ENCODE results near the gene RBKS.

RBKS gene

GRCh38 chr2:27832396-27832795, 57.8 kb downstream of the RBKS start:
- no peak for DNase-seq (ENCODE audit: low read depth in 2 of 2, low spot score in 1 of 2)

- no peak for DNase-seq (ENCODE audit: low read depth in 2 of 2, low spot score in 1 of 2)
Measured at GRCh38 chr2:27831279-27832050, 58.7 kb downstream of the RBKS start.

- no peak for DNase-seq (ENCODE audit: low read depth in 2 of 2, low spot score in 1 of 2)
Measured at GRCh38 chr2:27830656-27831055, 59.5 kb downstream of the RBKS start.

- no peak for DNase-seq (ENCODE audit: low read depth in 2 of 2, low spot score in 1 of 2)
Measured at GRCh38 chr2:27829791-27830190, 60.4 kb downstream of the RBKS start.

GRCh38 chr2:27828305-27828704, 61.9 kb downstream of the RBKS start:
- no peak for DNase-seq (ENCODE audit: low read depth in 2 of 2, low spot score in 1 of 2)

GRCh38 chr2:27824401-27824800, 65.8 kb downstream of the RBKS start:
- no peak for DNase-seq (ENCODE audit: low read depth in 2 of 2, low spot score in 1 of 2)

GRCh38 chr2:27823569-27823968, 66.6 kb downstream of the RBKS start:
- DNase-seq (ENCODE audit: low read depth in 2 of 2, low spot score in 1 of 2) = no peak

- no peak for DNase-seq (ENCODE audit: low read depth in 2 of 2, low spot score in 1 of 2)
Measured at GRCh38 chr2:27823135-27823534, 67.1 kb downstream of the RBKS start.

GRCh38 chr2:27822049-27822448, 68.1 kb downstream of the RBKS start:
- DNase-seq (ENCODE audit: low read depth in 2 of 2, low spot score in 1 of 2) = no peak

GRCh38 chr2:27815860-27816438, 74.2 kb downstream of the RBKS start:
- DNase-seq (ENCODE audit: low read depth in 2 of 2, low spot score in 1 of 2) = no peak

- no peak for DNase-seq (ENCODE audit: low read depth in 2 of 2, low spot score in 1 of 2)
Measured at GRCh38 chr2:27814758-27815157, 75.4 kb downstream of the RBKS start.

- no peak for DNase-seq (ENCODE audit: low read depth in 2 of 2, low spot score in 1 of 2)
Measured at GRCh38 chr2:27811768-27812167, 78.4 kb downstream of the RBKS start.

- no peak for DNase-seq (ENCODE audit: low read depth in 2 of 2, low spot score in 1 of 2)
Measured at GRCh38 chr2:27810455-27810854, 79.7 kb downstream of the RBKS start.

- no peak for DNase-seq (ENCODE audit: low read depth in 2 of 2, low spot score in 1 of 2)
Measured at GRCh38 chr2:27809761-27810241, 80.4 kb downstream of the RBKS start.

GRCh38 chr2:27808984-27809383, 81.2 kb downstream of the RBKS start:
- no peak for DNase-seq (ENCODE audit: low read depth in 2 of 2, low spot score in 1 of 2)

GRCh38 chr2:27808418-27808817, 81.8 kb downstream of the RBKS start:
- no peak for DNase-seq (ENCODE audit: low read depth in 2 of 2, low spot score in 1 of 2)

GRCh38 chr2:27807476-27807875, 82.7 kb downstream of the RBKS start:
- DNase-seq (ENCODE audit: low read depth in 2 of 2, low spot score in 1 of 2) = no peak

GRCh38 chr2:27806311-27807059, 83.7 kb downstream of the RBKS start:
- DNase-seq (ENCODE audit: low read depth in 2 of 2, low spot score in 1 of 2) = no peak

- DNase-seq (ENCODE audit: low read depth in 2 of 2, low spot score in 1 of 2) = no peak
Measured at GRCh38 chr2:27805180-27805579, 85.0 kb downstream of the RBKS start.

- DNase-seq (ENCODE audit: low read depth in 2 of 2, low spot score in 1 of 2) = no peak
Measured at GRCh38 chr2:27804146-27804545, 86.0 kb downstream of the RBKS start.

GRCh38 chr2:27803046-27803445, 87.1 kb downstream of the RBKS start:
- no peak for DNase-seq (ENCODE audit: low read depth in 2 of 2, low spot score in 1 of 2)

- DNase-seq (ENCODE audit: low read depth in 2 of 2, low spot score in 1 of 2) = no peak
Measured at GRCh38 chr2:27802547-27802946, 87.6 kb downstream of the RBKS start.

Data from stimulated activated CD8-positive, alpha-beta memory T cell treated with anti-CD3 and anti-CD28 coated beads, Interleukin-4, amount 100 ng/mL, for 4 hours (primary cell).